HepG2 (cell line): Measurements from ENCODE around the gene PRR14. TPM values are rescaled to one million over a fixed set of nuclear protein-coding genes. Genes with fewer than 3 reads are reported as not detected.
A peak's percentile ranks its signal among the peaks of the same experiment; 100 is the strongest.

ENCODE experiments used
- EEA1 ChIP-seq: sonication (generic); formaldehyde crosslinking; IDR thresholded peaks from 2 replicates; pipeline ENCODE4 v1.5.1; 2020; ENCODE audit warnings: mild to moderate bottlenecking, missing genetic modification reagents, borderline replicate concordance
- FOXK2 ChIP-seq: fragments of 450-650 bp; IDR thresholded peaks from 2 replicates; pipeline ENCODE4 v1.6.1; 2016
- GZF1 ChIP-seq: sonication (generic); formaldehyde crosslinking; IDR thresholded peaks from 2 replicates; pipeline ENCODE4 v1.5.1; 2020; ENCODE audit warnings: mild to moderate bottlenecking, missing genetic modification reagents
- HDAC2 ChIP-seq: sonication (generic); formaldehyde crosslinking; IDR thresholded peaks from 2 replicates; pipeline ENCODE4 v1.4.0; 2020; ENCODE audit warnings: missing genetic modification reagents
- HNRNPL ChIP-seq: fragments of 200-400 bp; formaldehyde crosslinking; IDR thresholded peaks from 2 replicates; pipeline ENCODE4 v1.6.1; 2017; ENCODE audit warnings: mild to moderate bottlenecking, low read depth, low read length
- RFX3 ChIP-seq: IDR thresholded peaks from 2 replicates; pipeline ENCODE4 v1.6.1; 2016; ENCODE audit warnings: missing biosample characterization, missing genetic modification reagents
- SIN3A ChIP-seq: IDR thresholded peaks from 2 replicates; pipeline ENCODE4 v1.6.1; 2011; ENCODE audit warnings: low read depth, mild to moderate bottlenecking, control low read depth, low read length, borderline replicate concordance
- SIN3B ChIP-seq: fragments of 150-350 bp; IDR thresholded peaks from 2 replicates; pipeline ENCODE4 v1.6.1; 2014; ENCODE audit warnings: low read length
- SRSF9 ChIP-seq: fragments of 200-400 bp; formaldehyde crosslinking; IDR thresholded peaks from 2 replicates; pipeline ENCODE4 v1.6.1; 2018; ENCODE audit warnings: borderline replicate concordance, mild to moderate bottlenecking, low read depth, low read length; ENCODE audit not compliant: insufficient read depth, poor library complexity, severe bottlenecking
- TEAD3 ChIP-seq: optimal IDR thresholded peaks from 2 replicates; pipeline ENCODE3; 2016; ENCODE audit warnings: borderline replicate concordance
- ZBTB21 ChIP-seq: sonication (generic); formaldehyde crosslinking; IDR thresholded peaks from 2 replicates; pipeline ENCODE4 v1.4.0; 2020; ENCODE audit warnings: missing genetic modification reagents
- ZNF124 ChIP-seq: sonication (generic); formaldehyde crosslinking; IDR thresholded peaks from 2 replicates; pipeline ENCODE4 v1.4.0; 2020; ENCODE audit warnings: missing genetic modification reagents
- ZNF138 ChIP-seq: sonication (generic); formaldehyde crosslinking; IDR thresholded peaks from 2 replicates; pipeline ENCODE4 v1.5.0; 2020; ENCODE audit warnings: mild to moderate bottlenecking, low read depth, missing genetic modification reagents
- ZNF343 ChIP-seq: sonication (generic); formaldehyde crosslinking; IDR thresholded peaks from 2 replicates; pipeline ENCODE4 v1.4.0; 2020; ENCODE audit warnings: mild to moderate bottlenecking, missing genetic modification reagents
- ZNF605 ChIP-seq: sonication (generic); formaldehyde crosslinking; IDR thresholded peaks from 2 replicates; pipeline ENCODE4 v1.8.0; 2022; ENCODE audit warnings: mild to moderate bottlenecking, missing genetic modification reagents
- ZNF737 ChIP-seq: sonication (generic); formaldehyde crosslinking; IDR thresholded peaks from 2 replicates; pipeline ENCODE4 v1.5.0; 2020; ENCODE audit warnings: missing genetic modification reagents, mild to moderate bottlenecking, borderline replicate concordance
- ZNF780A ChIP-seq: sonication (generic); formaldehyde crosslinking; IDR thresholded peaks from 2 replicates; pipeline ENCODE4 v1.8.0; 2022; ENCODE audit warnings: mild to moderate bottlenecking, missing genetic modification reagents, moderate library complexity
- ZNF790 ChIP-seq: sonication (generic); formaldehyde crosslinking; IDR thresholded peaks from 2 replicates; pipeline ENCODE4 v1.8.0; 2022; ENCODE audit warnings: missing genetic modification reagents, mild to moderate bottlenecking, borderline replicate concordance
- polyA plus RNA-seq, 8 experiments: library from polyadenylated mRNA; depleted of rRNA in 3 of 8; stranded (reverse) in 7 of 8; unstranded in 1 of 8; fragments of >200 nt; fragmentation: Illumina TruSeq in 4 of 8; extraction: Trizol in 4 of 8; gene quantifications; 2 replicates each; pipeline versions ENCODE4 v1.2.1 to v1.2.3, GENCODE V29; 2011 to 2016; ENCODE audit warnings: low read depth in 4 of 8, missing spikeins in 1 of 8, mixed read lengths in 1 of 8; ENCODE audit not compliant: insufficient read depth in 1 of 8
- total RNA-seq, 5 experiments: library from RNA; depleted of rRNA; stranded (reverse); fragments of >200 nt; fragmentation: Illumina TruSeq; extraction: Trizol; gene quantifications; 2 replicates each; pipeline ENCODE4 v1.2.3, GENCODE V29; 2016; ENCODE audit warnings: low read depth in 1 of 5
- TF ChIP-seq, protein P1 (sequence below): sonication (generic); formaldehyde crosslinking; IDR thresholded peaks from 2 replicates; pipeline ENCODE4 v1.5.0; 2020; ENCODE audit warnings: missing genetic modification reagents
- TF ChIP-seq, protein P2 (sequence below): sonication (generic); formaldehyde crosslinking; IDR thresholded peaks from 2 replicates; pipeline ENCODE4; 2020; ENCODE audit warnings: missing genetic modification reagents, mild to moderate bottlenecking, borderline replicate concordance
- TF ChIP-seq, protein P3 (sequence below): sonication (generic); formaldehyde crosslinking; conservative IDR thresholded peaks from 2 replicates; pipeline ENCODE4 v1.8.0; 2022; ENCODE audit warnings: mild to moderate bottlenecking, moderate library complexity, missing genetic modification reagents
- TF ChIP-seq, protein P4 (sequence below): sonication (generic); formaldehyde crosslinking; IDR thresholded peaks from 2 replicates; pipeline ENCODE4 v1.4.0; 2020; ENCODE audit warnings: missing genetic modification reagents

The PRR14 gene
- total and polyA plus RNA-seq, 2 of the 13 experiments (the other 11 are each of a cell fraction or from before 2014, with no cell fraction given), result 8.4 to 11.0 TPM

DNA sequence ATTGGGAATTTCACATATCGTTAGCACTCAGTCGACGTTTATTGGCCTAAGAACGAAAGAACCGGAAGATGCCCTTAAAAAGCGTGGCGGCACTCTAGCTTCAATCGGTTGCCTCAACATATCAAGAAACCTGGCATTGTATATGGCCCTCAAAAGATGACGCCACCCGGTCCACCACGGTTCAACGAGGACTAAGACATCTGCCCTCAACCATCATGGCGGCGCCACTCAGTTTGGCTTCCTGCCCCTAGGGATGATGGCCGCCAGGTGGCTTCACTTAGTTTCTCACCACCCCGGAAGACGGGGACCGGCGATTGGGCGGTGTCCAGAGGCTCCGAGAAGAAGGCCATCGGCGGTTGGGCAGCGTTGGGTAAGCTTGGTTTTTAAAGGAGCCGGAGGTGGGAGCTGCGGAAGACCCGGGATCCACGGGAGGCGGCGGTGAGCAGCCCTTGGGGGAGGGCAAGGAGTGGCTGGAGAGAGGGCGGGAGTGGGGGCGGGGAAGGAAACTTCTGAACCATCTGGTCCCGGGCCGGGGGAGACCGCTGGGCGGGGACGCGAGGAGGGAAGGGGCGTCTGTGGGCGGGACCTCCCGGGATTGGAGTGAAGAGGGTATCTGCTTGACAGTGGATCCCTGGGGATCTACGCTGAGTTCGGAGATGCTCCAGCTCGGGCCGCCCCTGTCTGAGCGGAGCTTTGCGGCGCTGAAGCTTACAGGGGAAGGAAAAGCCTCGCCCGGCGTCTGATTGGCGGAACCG, at the start of gene PRR14 (continued):
- TF ChIP-seq SIN3B (no peak), ZNF605 (no peak), ZNF790 (CRISPR knock-in tag) (peak; percentile 88; the same call in 1 of the 2 replicates), FOXK2 (no peak), HNRNPL (peak; percentile 30; the same call in 1 of the 2 replicates), SIN3A (peak; percentile 67; the same call in 1 of the 2 replicates), ZNF737 (CRISPR knock-in tag) (no peak), ZNF138 (CRISPR knock-in tag) (no peak; the same call in 1 of the 2 replicates), ZBTB21 (CRISPR knock-in tag) (no peak), GZF1 (CRISPR knock-in tag) (no peak), ZNF343 (CRISPR knock-in tag) (0 out of 2 replicates have a peak, but pooled peaks have one; percentile 75), RFX3 (CRISPR knock-in tag) (no peak), HDAC2 (CRISPR knock-in tag) (0 out of 2 replicates have a peak, but pooled peaks have one; percentile 21), ZNF124 (CRISPR knock-in tag) (no peak), ZNF780A (CRISPR knock-in tag) (0 out of 2 replicates have a peak, but pooled peaks have one; percentile 56), TEAD3 (peak; percentile 35), SRSF9 (no peak), EEA1 (CRISPR knock-in tag) (no peak)
- TF ChIP-seq, protein P1, sequence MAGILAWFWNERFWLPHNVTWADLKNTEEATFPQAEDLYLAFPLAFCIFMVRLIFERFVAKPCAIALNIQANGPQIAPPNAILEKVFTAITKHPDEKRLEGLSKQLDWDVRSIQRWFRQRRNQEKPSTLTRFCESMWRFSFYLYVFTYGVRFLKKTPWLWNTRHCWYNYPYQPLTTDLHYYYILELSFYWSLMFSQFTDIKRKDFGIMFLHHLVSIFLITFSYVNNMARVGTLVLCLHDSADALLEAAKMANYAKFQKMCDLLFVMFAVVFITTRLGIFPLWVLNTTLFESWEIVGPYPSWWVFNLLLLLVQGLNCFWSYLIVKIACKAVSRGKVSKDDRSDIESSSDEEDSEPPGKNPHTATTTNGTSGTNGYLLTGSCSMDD (CRISPR knock-in tag), result no peak
- TF ChIP-seq, protein P2, sequence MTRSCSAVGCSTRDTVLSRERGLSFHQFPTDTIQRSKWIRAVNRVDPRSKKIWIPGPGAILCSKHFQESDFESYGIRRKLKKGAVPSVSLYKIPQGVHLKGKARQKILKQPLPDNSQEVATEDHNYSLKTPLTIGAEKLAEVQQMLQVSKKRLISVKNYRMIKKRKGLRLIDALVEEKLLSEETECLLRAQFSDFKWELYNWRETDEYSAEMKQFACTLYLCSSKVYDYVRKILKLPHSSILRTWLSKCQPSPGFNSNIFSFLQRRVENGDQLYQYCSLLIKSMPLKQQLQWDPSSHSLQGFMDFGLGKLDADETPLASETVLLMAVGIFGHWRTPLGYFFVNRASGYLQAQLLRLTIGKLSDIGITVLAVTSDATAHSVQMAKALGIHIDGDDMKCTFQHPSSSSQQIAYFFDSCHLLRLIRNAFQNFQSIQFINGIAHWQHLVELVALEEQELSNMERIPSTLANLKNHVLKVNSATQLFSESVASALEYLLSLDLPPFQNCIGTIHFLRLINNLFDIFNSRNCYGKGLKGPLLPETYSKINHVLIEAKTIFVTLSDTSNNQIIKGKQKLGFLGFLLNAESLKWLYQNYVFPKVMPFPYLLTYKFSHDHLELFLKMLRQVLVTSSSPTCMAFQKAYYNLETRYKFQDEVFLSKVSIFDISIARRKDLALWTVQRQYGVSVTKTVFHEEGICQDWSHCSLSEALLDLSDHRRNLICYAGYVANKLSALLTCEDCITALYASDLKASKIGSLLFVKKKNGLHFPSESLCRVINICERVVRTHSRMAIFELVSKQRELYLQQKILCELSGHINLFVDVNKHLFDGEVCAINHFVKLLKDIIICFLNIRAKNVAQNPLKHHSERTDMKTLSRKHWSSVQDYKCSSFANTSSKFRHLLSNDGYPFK (CRISPR knock-in tag), result peak; percentile 79; the same call in 1 of the 2 replicates
- TF ChIP-seq, protein P3, sequence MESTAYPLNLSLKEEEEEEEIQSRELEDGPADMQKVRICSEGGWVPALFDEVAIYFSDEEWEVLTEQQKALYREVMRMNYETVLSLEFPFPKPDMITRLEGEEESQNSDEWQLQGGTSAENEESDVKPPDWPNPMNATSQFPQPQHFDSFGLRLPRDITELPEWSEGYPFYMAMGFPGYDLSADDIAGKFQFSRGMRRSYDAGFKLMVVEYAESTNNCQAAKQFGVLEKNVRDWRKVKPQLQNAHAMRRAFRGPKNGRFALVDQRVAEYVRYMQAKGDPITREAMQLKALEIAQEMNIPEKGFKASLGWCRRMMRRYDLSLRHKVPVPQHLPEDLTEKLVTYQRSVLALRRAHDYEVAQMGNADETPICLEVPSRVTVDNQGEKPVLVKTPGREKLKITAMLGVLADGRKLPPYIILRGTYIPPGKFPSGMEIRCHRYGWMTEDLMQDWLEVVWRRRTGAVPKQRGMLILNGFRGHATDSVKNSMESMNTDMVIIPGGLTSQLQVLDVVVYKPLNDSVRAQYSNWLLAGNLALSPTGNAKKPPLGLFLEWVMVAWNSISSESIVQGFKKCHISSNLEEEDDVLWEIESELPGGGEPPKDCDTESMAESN, result 0 out of 2 replicates have a peak, but pooled peaks have one; percentile 62
- TF ChIP-seq, protein P4, sequence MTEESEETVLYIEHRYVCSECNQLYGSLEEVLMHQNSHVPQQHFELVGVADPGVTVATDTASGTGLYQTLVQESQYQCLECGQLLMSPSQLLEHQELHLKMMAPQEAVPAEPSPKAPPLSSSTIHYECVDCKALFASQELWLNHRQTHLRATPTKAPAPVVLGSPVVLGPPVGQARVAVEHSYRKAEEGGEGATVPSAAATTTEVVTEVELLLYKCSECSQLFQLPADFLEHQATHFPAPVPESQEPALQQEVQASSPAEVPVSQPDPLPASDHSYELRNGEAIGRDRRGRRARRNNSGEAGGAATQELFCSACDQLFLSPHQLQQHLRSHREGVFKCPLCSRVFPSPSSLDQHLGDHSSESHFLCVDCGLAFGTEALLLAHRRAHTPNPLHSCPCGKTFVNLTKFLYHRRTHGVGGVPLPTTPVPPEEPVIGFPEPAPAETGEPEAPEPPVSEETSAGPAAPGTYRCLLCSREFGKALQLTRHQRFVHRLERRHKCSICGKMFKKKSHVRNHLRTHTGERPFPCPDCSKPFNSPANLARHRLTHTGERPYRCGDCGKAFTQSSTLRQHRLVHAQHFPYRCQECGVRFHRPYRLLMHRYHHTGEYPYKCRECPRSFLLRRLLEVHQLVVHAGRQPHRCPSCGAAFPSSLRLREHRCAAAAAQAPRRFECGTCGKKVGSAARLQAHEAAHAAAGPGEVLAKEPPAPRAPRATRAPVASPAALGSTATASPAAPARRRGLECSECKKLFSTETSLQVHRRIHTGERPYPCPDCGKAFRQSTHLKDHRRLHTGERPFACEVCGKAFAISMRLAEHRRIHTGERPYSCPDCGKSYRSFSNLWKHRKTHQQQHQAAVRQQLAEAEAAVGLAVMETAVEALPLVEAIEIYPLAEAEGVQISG (CRISPR knock-in tag), result peak; percentile 88
